Natural killer cell treated with Interleukin-12 subunit alpha and Interleukin-12 subunit beta and Interleukin-15 and Interleukin-18, amount 100 ng/mL, for 72 hours (primary cell): ENCODE measurements around the gene FANCC. TPM values are rescaled to one million over a fixed set of nuclear protein-coding genes. Genes with fewer than 3 reads are reported as not detected.

Experiments used
- ATAC-seq, 2 donors: fragments of 150-1000 bp; cut with Tn5 transposase in 1 of 2; sonication (Bioruptor Pico), chemical (Tn5 transposase) in 1 of 2; 2 replicates each; pipeline ENCODE4 v1.10.0; 2021
- DNase-seq: peaks from one replicate; pipeline ENCODE4 v3.0.0; 2022; ENCODE audit warnings: low spot score
- H3K27ac Mint-ChIP-seq, 2 donors: 1 replicate in 1 of 2; 2 replicates in 1 of 2; pipeline ENCODE4 v1.8.0; 2022; ENCODE audit warnings: mixed read lengths in 2 of 2, mild to moderate bottlenecking in 1 of 2, moderate library complexity in 1 of 2
- H3K27me3 Mint-ChIP-seq, 2 donors: 1 replicate in 1 of 2; 2 replicates in 1 of 2; pipeline ENCODE4 v1.8.0; 2022; ENCODE audit warnings: mixed read lengths in 2 of 2
- H3K36me3 Mint-ChIP-seq: one replicate; pipeline ENCODE4 v1.8.0; 2022; ENCODE audit warnings: mixed read lengths
- H3K4me1 Mint-ChIP-seq, 2 donors: 1 replicate in 1 of 2; 2 replicates in 1 of 2; pipeline ENCODE4 v1.8.0; 2022; ENCODE audit warnings: low read depth in 2 of 2, mixed read lengths in 2 of 2, mild to moderate bottlenecking in 1 of 2
- H3K4me3 Mint-ChIP-seq: one replicate; pipeline ENCODE4 v1.8.0; 2022; ENCODE audit warnings: mixed read lengths
- H3K9me3 Mint-ChIP-seq: 2 replicates; pipeline ENCODE4 v1.8.0; 2022; ENCODE audit warnings: mixed read lengths
- total RNA-seq, 2 donors: library from RNA; stranded (reverse); gene quantifications; one replicate each; pipeline ENCODE4 v1.2.3, GENCODE V29; 2022

FANCC gene
- total RNA-seq, 2 donors from 2014 or later: 13.5 to 30.5 TPM

- Mint-ChIP-seq H3K36me3 (no peaks in the 10 kb centered on the region), H3K4me1 (no peaks in the 10 kb centered on the region), H3K27ac (no peak overlapping the region), H3K9me3 (no peaks in the 10 kb centered on the region), H3K4me3 (no peak overlapping the region), H3K27me3 (no peaks in the 10 kb centered on the region)
- no peak for DNase-seq
- ATAC-seq: no peak
These were observed 205.8 kb downstream of the FANCC start for GRCh38 chr9:95111716-95112115.

- no peak for DNase-seq
- no peak for ATAC-seq
- H3K4me1 Mint-ChIP-seq: no peaks in the 10 kb centered on the region
- H3K36me3 Mint-ChIP-seq: no peaks in the 10 kb centered on the region
- no peaks in the 10 kb centered on the region for H3K9me3 Mint-ChIP-seq
- H3K27me3 Mint-ChIP-seq: no peaks in the 10 kb centered on the region
- no peak overlapping the region for H3K27ac Mint-ChIP-seq
- H3K4me3 Mint-ChIP-seq: no peak overlapping the region
These were observed 206.5 kb downstream of the FANCC start for GRCh38 chr9:95110921-95111525.

- no peaks in the 10 kb centered on the region for H3K4me1 Mint-ChIP-seq
These were observed 208.1 kb downstream of the FANCC start for GRCh38 chr9:95109456-95109855.

DNA sequence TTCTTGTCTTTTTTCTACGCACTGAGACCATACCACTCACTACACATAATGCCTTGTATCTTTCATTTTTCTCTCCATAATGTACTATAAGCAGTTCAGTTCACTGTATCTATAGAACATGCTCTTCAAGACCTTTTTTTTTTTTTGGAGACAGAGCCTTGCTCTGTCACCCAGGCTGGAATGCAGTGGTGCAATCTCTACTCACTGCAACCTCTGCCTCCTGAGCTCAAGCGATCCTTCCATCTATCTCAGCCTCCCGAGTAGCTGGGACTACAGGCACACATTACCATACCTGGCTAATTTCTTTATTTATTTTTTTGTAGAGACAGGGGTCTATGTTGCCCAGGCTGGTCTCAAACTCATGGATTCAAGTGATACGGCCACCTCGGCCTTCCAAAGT, 208.7 kb downstream of the FANCC start:
- Mint-ChIP-seq H3K36me3 (no peaks in the 10 kb centered on the region), H3K27me3 (no peaks in the 10 kb centered on the region), H3K27ac (no peak overlapping the region), H3K9me3 (no peaks in the 10 kb centered on the region), H3K4me1 (no peaks in the 10 kb centered on the region), H3K4me3 (no peak overlapping the region)
- no peak for DNase-seq
- no peak for ATAC-seq

More at GRCh38 chr9:95109456-95109855, 208.1 kb downstream of the FANCC start:
- Mint-ChIP-seq H3K27me3 (no peaks in the 10 kb centered on the region), H3K27ac (no peak overlapping the region), H3K4me3 (no peak overlapping the region), H3K9me3 (no peaks in the 10 kb centered on the region), H3K36me3 (no peaks in the 10 kb centered on the region)
- ATAC-seq (no peak), DNase-seq (no peak)

GRCh38 chr9:95107976-95108375, 209.5 kb downstream of the FANCC start:
- H3K36me3 Mint-ChIP-seq: no peaks in the 10 kb centered on the region
- no peaks in the 10 kb centered on the region for H3K4me1 Mint-ChIP-seq
- no peak overlapping the region for H3K27ac Mint-ChIP-seq
- DNase-seq (no peak), ATAC-seq (no peak)
- H3K27me3 Mint-ChIP-seq: no peaks in the 10 kb centered on the region
- H3K4me3 Mint-ChIP-seq: no peak overlapping the region
- no peaks in the 10 kb centered on the region for H3K9me3 Mint-ChIP-seq

- ATAC-seq (peak in 1 of 2 donors; percentile 15), DNase-seq (no peak)
- Mint-ChIP-seq H3K36me3 (no peaks in the 10 kb centered on the region), H3K27ac (no peak overlapping the region), H3K27me3 (no peaks in the 10 kb centered on the region), H3K9me3 (no peaks in the 10 kb centered on the region), H3K4me3 (no peak overlapping the region), H3K4me1 (no peaks in the 10 kb centered on the region)
These were observed 210.3 kb downstream of the FANCC start for GRCh38 chr9:95107001-95107749.

DNA sequence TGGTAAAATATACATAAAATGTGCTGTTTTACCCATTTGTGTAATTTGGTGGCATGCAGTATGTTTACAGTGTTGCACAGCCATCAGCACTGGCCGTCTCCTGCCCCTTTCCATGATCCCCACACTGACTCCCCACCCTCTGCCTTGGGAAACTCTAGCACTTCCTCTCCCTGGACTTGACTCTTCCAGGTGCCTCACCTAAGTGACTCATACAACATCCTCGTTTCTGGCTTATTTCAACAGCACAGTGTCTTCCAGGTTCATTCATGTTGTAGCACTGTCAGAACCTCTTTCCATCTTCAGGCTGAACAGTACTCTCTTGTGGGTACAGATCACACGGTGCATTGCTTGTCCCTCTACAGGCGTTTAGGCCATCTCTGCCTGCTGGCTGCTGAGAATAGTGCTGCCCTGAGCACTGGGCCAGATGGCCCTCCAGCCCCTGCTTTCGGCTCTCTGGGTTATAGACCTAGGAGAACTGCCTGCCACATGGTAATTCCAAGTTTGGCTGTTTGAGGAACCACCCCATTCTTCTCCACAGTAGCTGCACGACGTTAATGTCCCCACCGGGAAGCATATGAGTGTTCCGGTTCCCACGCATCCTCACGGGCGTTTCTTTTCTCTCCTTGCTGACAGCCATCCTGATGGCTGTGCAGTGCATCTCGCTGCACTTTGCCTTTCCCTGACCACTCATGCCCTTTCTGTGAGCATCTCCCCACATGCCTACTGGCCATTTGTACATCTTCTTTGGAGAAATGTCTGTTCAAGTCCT, 211.8 kb downstream of the FANCC start:
- ATAC-seq (no peak), DNase-seq (no peak)
- Mint-ChIP-seq H3K9me3 (no peaks in the 10 kb centered on the region), H3K27me3 (no peaks in the 10 kb centered on the region), H3K36me3 (no peaks in the 10 kb centered on the region), H3K4me3 (no peak overlapping the region), H3K27ac (no peak overlapping the region), H3K4me1 (no peaks in the 10 kb centered on the region)

- Mint-ChIP-seq H3K9me3 (no peaks in the 10 kb centered on the region), H3K4me3 (no peak overlapping the region), H3K4me1 (no peaks in the 10 kb centered on the region), H3K36me3 (no peaks in the 10 kb centered on the region), H3K27me3 (no peaks in the 10 kb centered on the region), H3K27ac (no peak overlapping the region)
- DNase-seq (no peak), ATAC-seq (no peak)
These were observed 212.5 kb downstream of the FANCC start for GRCh38 chr9:95104980-95105379.

DNA sequence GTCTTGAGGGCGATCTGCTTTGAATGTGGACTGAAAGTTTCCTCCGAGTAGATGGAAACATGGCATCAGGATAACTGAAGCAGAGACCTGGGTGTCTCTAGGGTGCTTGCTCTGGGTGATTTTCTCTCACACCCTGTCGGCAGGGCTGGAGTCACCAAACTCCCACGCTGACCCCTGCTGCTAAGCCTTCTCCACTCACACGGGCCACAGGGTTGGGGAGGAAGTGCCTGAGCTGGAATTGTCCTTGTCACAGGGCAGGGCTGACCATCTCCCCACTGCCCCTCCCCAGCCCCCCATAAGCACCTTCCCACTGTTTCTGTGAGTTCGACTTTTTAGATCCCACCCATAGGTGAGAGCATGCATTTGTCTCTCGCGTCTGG, 212.9 kb downstream of the FANCC start:
- H3K27ac Mint-ChIP-seq: no peak overlapping the region
- no peaks in the 10 kb centered on the region for H3K9me3 Mint-ChIP-seq
- H3K36me3 Mint-ChIP-seq: no peaks in the 10 kb centered on the region
- no peaks in the 10 kb centered on the region for H3K4me1 Mint-ChIP-seq
- ATAC-seq: no peak
- no peak for DNase-seq
- H3K4me3 Mint-ChIP-seq: no peak overlapping the region
- no peaks in the 10 kb centered on the region for H3K27me3 Mint-ChIP-seq

- no peaks in the 10 kb centered on the region for H3K4me1 Mint-ChIP-seq
- H3K27ac Mint-ChIP-seq: no peak overlapping the region
- H3K4me3 Mint-ChIP-seq: no peak overlapping the region
- H3K36me3 Mint-ChIP-seq: no peaks in the 10 kb centered on the region
- no peaks in the 10 kb centered on the region for H3K9me3 Mint-ChIP-seq
- no peaks in the 10 kb centered on the region for H3K27me3 Mint-ChIP-seq
- DNase-seq: no peak
- peak in 1 of 2 donors; percentile 8 for ATAC-seq
These were observed 213.5 kb downstream of the FANCC start for GRCh38 chr9:95103871-95104580.

GRCh38 chr9:95103281-95103771, 214.2 kb downstream of the FANCC start:
- H3K4me3 Mint-ChIP-seq: no peak overlapping the region
- DNase-seq (no peak), ATAC-seq (peak in 1 of 2 donors; percentile 21)
- H3K4me1 Mint-ChIP-seq: no peaks in the 10 kb centered on the region
- no peaks in the 10 kb centered on the region for H3K36me3 Mint-ChIP-seq
- H3K27me3 Mint-ChIP-seq: no peaks in the 10 kb centered on the region
- no peak overlapping the region for H3K27ac Mint-ChIP-seq
- no peaks in the 10 kb centered on the region for H3K9me3 Mint-ChIP-seq

GRCh38 chr9:95102572-95102971, 214.9 kb downstream of the FANCC start:
- no peak overlapping the region for H3K4me3 Mint-ChIP-seq
- H3K4me1 Mint-ChIP-seq: no peaks in the 10 kb centered on the region
- H3K9me3 Mint-ChIP-seq: no peaks in the 10 kb centered on the region
- no peak for DNase-seq
- no peaks in the 10 kb centered on the region for H3K27me3 Mint-ChIP-seq
- H3K36me3 Mint-ChIP-seq: no peaks in the 10 kb centered on the region
- no peak for ATAC-seq
- H3K27ac Mint-ChIP-seq: no peak overlapping the region

DNA sequence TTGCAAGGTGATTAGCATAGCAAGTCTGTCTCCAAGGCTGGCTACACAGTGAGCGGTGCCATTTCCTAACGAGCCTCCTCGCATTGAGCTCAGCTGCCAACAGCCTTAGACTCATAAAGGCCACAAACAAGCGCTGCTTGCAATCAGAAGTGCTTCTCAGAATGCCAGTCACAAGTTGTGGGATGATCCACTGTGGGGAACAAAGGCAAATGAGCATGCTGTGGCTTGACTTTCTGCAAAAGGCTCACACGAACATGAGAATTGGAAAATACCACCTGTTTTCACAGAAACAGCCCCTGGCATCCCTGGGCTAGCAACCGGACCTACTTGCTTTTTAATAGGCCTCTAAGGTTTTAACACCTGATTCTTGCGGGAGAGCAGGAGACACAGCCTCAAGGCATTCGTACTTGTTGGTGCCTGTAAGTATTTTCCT, 215.5 kb downstream of the FANCC start:
- no peaks in the 10 kb centered on the region for H3K4me1 Mint-ChIP-seq
- no peaks in the 10 kb centered on the region for H3K36me3 Mint-ChIP-seq
- H3K4me3 Mint-ChIP-seq: no peak overlapping the region
- no peaks in the 10 kb centered on the region for H3K27me3 Mint-ChIP-seq
- ATAC-seq (no peak), DNase-seq (no peak)
- no peaks in the 10 kb centered on the region for H3K9me3 Mint-ChIP-seq
- H3K27ac Mint-ChIP-seq: no peak overlapping the region
